Smooth muscle cell (in vitro differentiated cells): ENCODE results near the gene RIN3. TPM values are rescaled to one million over a fixed set of nuclear protein-coding genes. Genes with fewer than 3 reads are reported as not detected.

Experiments
- DNase-seq: peaks from one replicate; lab custom pipeline; 2025; ENCODE audit not compliant: unreplicated experiment; lab: John Stamatoyannopoulos, UW
- H2AFZ ChIP-seq: fragments of 200-600 bp; sonication (generic); 2 replicates; pipeline ENCODE4 v1.6.0; 2016; ENCODE audit warnings: antibody characterized with exemption, low read depth, mild to moderate bottlenecking
- H3F3A ChIP-seq: fragments of 200-600 bp; sonication (generic); 2 replicates; pipeline ENCODE4 v1.6.0; 2017; ENCODE audit warnings: antibody characterized with exemption, low read depth
- H3K27ac ChIP-seq: fragments of 200-600 bp; sonication (generic); 2 replicates; pipeline ENCODE4 v1.5.1; 2016; ENCODE audit warnings: low read depth, mild to moderate bottlenecking
- H3K27me3 ChIP-seq: fragments of 200-600 bp; sonication (generic); 2 replicates; pipeline ENCODE4 v1.6.1; 2016; ENCODE audit warnings: low read depth, mild to moderate bottlenecking
- H3K36me3 ChIP-seq: fragments of 200-600 bp; sonication (generic); 2 replicates; pipeline ENCODE4 v1.5.1; 2016; ENCODE audit warnings: low read depth
- H3K4me1 ChIP-seq: fragments of 200-600 bp; sonication (generic); 2 replicates; pipeline ENCODE4 v1.5.1; 2016; ENCODE audit warnings: low read depth
- H3K4me2 ChIP-seq: fragments of 200-600 bp; sonication (generic); 2 replicates; pipeline ENCODE4 v1.6.0; 2016; ENCODE audit warnings: mild to moderate bottlenecking
- H3K4me3 ChIP-seq: fragments of 200-600 bp; sonication (generic); 2 replicates; pipeline ENCODE4 v1.5.1; 2016; ENCODE audit warnings: mild to moderate bottlenecking
- H3K79me2 ChIP-seq: fragments of 200-600 bp; sonication (generic); 2 replicates; pipeline ENCODE4 v1.6.0; 2016; ENCODE audit warnings: low read depth, mild to moderate bottlenecking
- H3K9ac ChIP-seq: fragments of 200-600 bp; sonication (generic); 2 replicates; pipeline ENCODE4 v1.6.0; 2016; ENCODE audit warnings: low read depth
- H3K9me3 ChIP-seq: fragments of 200-600 bp; sonication (generic); replicated peaks from 2 replicates; pipeline ENCODE4 v1.5.1; 2016; ENCODE audit warnings: low read depth
- H4K20me1 ChIP-seq: fragments of 200-600 bp; sonication (generic); 2 replicates; pipeline ENCODE4 v1.6.0; 2016; ENCODE audit warnings: low read depth
- WGBS: methylation state at CpG from one replicate; pipeline ENCODE4 v1.1.7; 2016; ENCODE audit warnings: low lambda C conversion rate; 5-methylcytosine and 5-hydroxymethylcytosine counted together
- polyA plus RNA-seq: library from polyadenylated mRNA; unstranded; fragments of >200 nt; fragmentation: Nextera tagmentation; extraction: Ambion mirVana; gene quantifications from 2 replicates; pipeline ENCODE4 v1.2.1, GENCODE V29; 2016
- total RNA-seq: library from RNA; depleted of rRNA; stranded (reverse); fragments of >200 nt; gene quantifications from 2 replicates; pipeline ENCODE4 v1.2.3, GENCODE V29; 2014
- TF ChIP-seq, protein P1 (sequence below): fragments of 200-600 bp; sonication (generic); IDR thresholded peaks from 2 replicates; pipeline ENCODE4 v1.5.1; 2017; ENCODE audit warnings: borderline replicate concordance, mild to moderate bottlenecking, antibody characterized with exemption; ENCODE audit not compliant: insufficient read depth, poor library complexity, severe bottlenecking

The RIN3 gene
- total and polyA plus RNA-seq, 2 experiments from 2014 or later: 2.7 to 3.8 TPM

DNA sequence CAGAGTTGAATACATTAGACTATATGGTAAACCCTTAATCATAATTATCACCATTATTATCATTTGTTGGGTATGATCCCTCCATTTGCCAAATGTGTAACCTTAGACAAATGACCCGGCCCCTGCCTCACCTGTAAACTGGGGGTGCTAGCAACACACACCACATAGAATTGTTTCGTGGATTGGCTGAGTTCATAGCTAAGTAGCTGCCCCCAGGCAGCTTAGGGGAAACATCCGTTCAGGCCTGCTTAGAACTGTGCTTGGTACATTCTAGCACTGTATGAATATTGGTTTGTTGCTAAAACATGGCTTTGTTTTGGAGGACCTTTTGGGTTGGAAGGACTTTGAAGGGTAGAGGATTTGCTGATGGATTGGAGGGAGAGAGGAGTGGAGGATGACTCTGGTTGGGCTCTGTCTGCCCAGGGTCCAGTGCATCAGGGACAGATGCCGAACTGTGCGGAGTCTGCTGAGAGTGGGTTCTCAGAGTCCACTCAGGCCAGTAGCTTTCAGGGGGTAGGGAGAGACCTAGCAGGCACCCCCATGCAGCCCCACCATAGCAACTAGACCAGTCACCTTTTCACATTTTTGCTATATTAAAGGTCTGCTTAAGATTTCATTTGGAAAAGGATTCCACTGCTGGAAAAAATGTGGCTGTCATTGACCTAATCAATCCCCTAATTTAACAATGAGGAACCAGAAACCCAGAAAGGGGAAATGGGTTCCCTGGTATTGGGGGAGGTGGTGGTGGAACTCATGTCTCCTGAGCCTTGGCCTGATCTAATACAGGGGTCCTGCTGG is 2.2 kb downstream of the RIN3 start:
- no peak overlapping the region for H3K4me3 ChIP-seq

DNA sequence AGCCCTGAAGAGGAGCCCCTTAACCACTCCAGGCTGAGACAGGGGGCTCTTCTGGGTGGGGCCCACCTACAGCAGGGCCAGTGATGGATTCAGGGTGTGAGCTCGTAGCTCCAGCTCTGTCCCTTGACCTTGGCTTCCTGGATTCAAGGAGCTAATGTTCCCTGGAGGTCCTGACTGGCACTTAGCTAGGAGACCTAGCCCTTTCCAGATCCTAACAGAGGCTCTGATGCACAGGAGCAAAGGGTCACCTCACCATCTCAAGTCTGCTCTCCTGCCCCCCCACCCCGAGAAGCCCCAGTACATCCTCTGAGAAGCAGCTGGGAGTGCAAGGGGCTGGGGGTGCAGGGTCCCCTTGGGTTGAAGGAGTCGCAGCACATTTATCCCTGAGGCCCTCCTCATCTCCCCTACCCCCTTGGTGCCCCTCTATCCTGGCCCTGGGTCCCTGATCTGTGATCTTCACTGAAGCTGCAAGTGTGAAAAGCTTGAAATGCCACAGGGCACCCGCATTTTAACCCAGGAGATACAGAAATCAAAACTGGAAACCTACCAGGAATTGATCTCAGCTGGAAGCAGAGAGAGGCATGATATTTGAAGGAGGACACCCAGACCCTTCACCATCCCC is 2.9 kb downstream of the RIN3 start:
- Histone ChIP-seq H2AFZ (no peak overlapping the region), H3K4me2 (no peak overlapping the region), H3K27me3 (peaks cover 4% of the 10 kb centered on the region), H3K4me1 (no peaks in the 10 kb centered on the region), H3K9ac (no peak overlapping the region), H3K27ac (no peak overlapping the region), H3K9me3 (no peaks in the 10 kb centered on the region), H3K79me2 (no peaks in the 10 kb centered on the region), H3F3A (no peaks in the 10 kb centered on the region), H4K20me1 (no peaks in the 10 kb centered on the region), H3K4me3 (no peak overlapping the region), H3K36me3 (no peaks in the 10 kb centered on the region)
- TF ChIP-seq, protein P1, sequence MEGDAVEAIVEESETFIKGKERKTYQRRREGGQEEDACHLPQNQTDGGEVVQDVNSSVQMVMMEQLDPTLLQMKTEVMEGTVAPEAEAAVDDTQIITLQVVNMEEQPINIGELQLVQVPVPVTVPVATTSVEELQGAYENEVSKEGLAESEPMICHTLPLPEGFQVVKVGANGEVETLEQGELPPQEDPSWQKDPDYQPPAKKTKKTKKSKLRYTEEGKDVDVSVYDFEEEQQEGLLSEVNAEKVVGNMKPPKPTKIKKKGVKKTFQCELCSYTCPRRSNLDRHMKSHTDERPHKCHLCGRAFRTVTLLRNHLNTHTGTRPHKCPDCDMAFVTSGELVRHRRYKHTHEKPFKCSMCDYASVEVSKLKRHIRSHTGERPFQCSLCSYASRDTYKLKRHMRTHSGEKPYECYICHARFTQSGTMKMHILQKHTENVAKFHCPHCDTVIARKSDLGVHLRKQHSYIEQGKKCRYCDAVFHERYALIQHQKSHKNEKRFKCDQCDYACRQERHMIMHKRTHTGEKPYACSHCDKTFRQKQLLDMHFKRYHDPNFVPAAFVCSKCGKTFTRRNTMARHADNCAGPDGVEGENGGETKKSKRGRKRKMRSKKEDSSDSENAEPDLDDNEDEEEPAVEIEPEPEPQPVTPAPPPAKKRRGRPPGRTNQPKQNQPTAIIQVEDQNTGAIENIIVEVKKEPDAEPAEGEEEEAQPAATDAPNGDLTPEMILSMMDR: no peak
- no peak for DNase-seq
- 93% methylated on average over 4 of the region's 4 CpGs for whole genome bisulfite sequencing

More for the DNA sequence above, 2.2 kb downstream of the RIN3 start:
- Histone ChIP-seq H3K9ac (no peak overlapping the region), H3K27me3 (peaks cover 4% of the 10 kb centered on the region), H3K4me1 (no peaks in the 10 kb centered on the region), H3K79me2 (no peaks in the 10 kb centered on the region), H3K9me3 (no peaks in the 10 kb centered on the region), H4K20me1 (no peaks in the 10 kb centered on the region), H2AFZ (no peak overlapping the region), H3K36me3 (no peaks in the 10 kb centered on the region), H3F3A (no peaks in the 10 kb centered on the region), H3K4me2 (no peak overlapping the region), H3K27ac (no peak overlapping the region)
- WGBS: 97% methylated on average over 5 of the region's 5 CpGs
- DNase-seq: no peak
- TF ChIP-seq, protein P1: no peak

DNA sequence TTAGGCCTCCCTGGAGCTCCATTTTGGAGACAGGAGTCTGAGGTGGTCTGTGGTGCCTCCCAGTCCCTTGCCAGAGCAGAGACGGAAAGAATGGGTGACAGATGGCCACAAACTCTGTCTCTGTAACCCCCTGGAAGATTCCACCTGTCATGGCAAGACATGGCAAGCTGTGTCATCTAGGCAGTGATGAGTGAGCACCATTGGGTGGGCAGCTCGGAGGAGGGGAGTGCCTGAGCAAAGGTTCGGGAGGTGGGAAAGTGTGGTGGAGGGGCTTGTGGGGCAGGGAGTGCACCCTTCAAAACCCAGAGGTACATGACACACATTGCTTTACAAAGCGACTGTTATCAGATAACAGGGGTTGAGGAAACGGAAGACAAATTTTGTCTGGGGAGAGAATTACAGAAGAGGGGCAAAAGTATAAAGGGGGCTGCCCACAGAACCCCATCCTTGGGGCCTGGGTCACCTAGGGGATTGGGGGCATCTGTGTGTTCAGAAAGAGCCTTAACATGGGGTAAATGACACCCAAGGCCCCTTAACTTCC is 3.5 kb downstream of the RIN3 start:
- H3K4me3 ChIP-seq: no peak overlapping the region
- no peaks in the 10 kb centered on the region for H4K20me1 ChIP-seq
- no peak overlapping the region for H3K27ac ChIP-seq
- DNase-seq: no peak
- no peak overlapping the region for H3K9ac ChIP-seq
- no peaks in the 10 kb centered on the region for H3K36me3 ChIP-seq
- H3F3A ChIP-seq: no peaks in the 10 kb centered on the region
- 93% methylated on average over 5 of the region's 5 CpGs for WGBS
- H3K9me3 ChIP-seq: no peaks in the 10 kb centered on the region
- no peaks in the 10 kb centered on the region for H3K79me2 ChIP-seq
- H3K4me2 ChIP-seq: no peak overlapping the region
- H3K27me3 ChIP-seq: peaks cover 4% of the 10 kb centered on the region
- TF ChIP-seq, protein P1: no peak
- H2AFZ ChIP-seq: no peak overlapping the region
- H3K4me1 ChIP-seq: no peaks in the 10 kb centered on the region
